SK-N-SH treated with all-trans-retinoic acid at 6 μM for 48 hours (cell line): ENCODE results near the gene LRP11.

Source experiments
- ATAC-seq: fragments of 200-7000 bp; cut with Tn5 transposase; 3 replicates; pipeline ENCODE4 v1.9.1; 2020; ENCODE audit warnings: mild to moderate bottlenecking, moderate library complexity
- ARNTL ChIP-seq: fragments of 450-650 bp; formaldehyde crosslinking; IDR thresholded peaks from 2 replicates; pipeline ENCODE4 v1.5.0; 2020; ENCODE audit warnings: low read depth, mild to moderate bottlenecking, moderate library complexity, borderline replicate concordance
- BACH2 ChIP-seq: fragments of 250-450 bp; sonication (Bioruptor Pico); IDR thresholded peaks from 2 replicates; pipeline ENCODE4 v1.9.0; 2021; ENCODE audit warnings: mild to moderate bottlenecking, borderline replicate concordance
- CREB5 ChIP-seq: fragments of 250-450 bp; sonication (Bioruptor Pico); IDR thresholded peaks from 2 replicates; pipeline ENCODE4 v1.5.1; 2020; ENCODE audit warnings: low read depth, mild to moderate bottlenecking, moderate library complexity
- CSRNP3 ChIP-seq: fragments of 250-450 bp; sonication (Bioruptor Pico); IDR thresholded peaks from 2 replicates; pipeline ENCODE4 v1.5.1; 2021; ENCODE audit warnings: mild to moderate bottlenecking, moderate library complexity
- ESRRG ChIP-seq: fragments of 250-450 bp; sonication (Bioruptor Pico); IDR thresholded peaks from 2 replicates; pipeline ENCODE4 v1.6.1; 2021; ENCODE audit warnings: mild to moderate bottlenecking
- GLIS3 ChIP-seq: fragments of 250-450 bp; sonication (Bioruptor Pico); IDR thresholded peaks from 2 replicates; pipeline ENCODE4 v1.5.0; 2020; ENCODE audit warnings: mild to moderate bottlenecking, moderate library complexity
- ISL1 ChIP-seq: fragments of 250-450 bp; sonication (Bioruptor Pico); IDR thresholded peaks from 2 replicates; pipeline ENCODE4 v2.1.2; 2022; ENCODE audit warnings: mild to moderate bottlenecking, moderate library complexity
- PATZ1 ChIP-seq: fragments of 250-450 bp; sonication (Bioruptor Pico); IDR thresholded peaks from 2 replicates; pipeline ENCODE4 v1.8.0; 2020; ENCODE audit warnings: mild to moderate bottlenecking, moderate library complexity, borderline replicate concordance
- POU6F1 ChIP-seq: fragments of 250-450 bp; sonication (Bioruptor Pico); IDR thresholded peaks from 2 replicates; pipeline ENCODE4 v1.8.0; 2021; ENCODE audit warnings: low read depth, mild to moderate bottlenecking, moderate library complexity, borderline replicate concordance
- PPARA ChIP-seq: fragments of 250-450 bp; sonication (Bioruptor Pico); IDR thresholded peaks from 2 replicates; pipeline ENCODE4 v1.5.0; 2020; ENCODE audit warnings: mild to moderate bottlenecking, borderline replicate concordance
- RARB ChIP-seq: fragments of 250-450 bp; sonication (Bioruptor Pico); IDR thresholded peaks from 2 replicates; pipeline ENCODE4 v1.8.0; 2021; ENCODE audit warnings: mild to moderate bottlenecking, moderate library complexity
- SNAI2 ChIP-seq: fragments of 250-450 bp; sonication (Bioruptor Pico); IDR thresholded peaks from 2 replicates; pipeline ENCODE4 v1.5.0; 2020; ENCODE audit warnings: mild to moderate bottlenecking, moderate library complexity
- TCF4 ChIP-seq: fragments of 250-450 bp; sonication (Bioruptor Pico); IDR thresholded peaks from 2 replicates; pipeline ENCODE4 v1.8.0; 2021; ENCODE audit warnings: mild to moderate bottlenecking, moderate library complexity, borderline replicate concordance
- TSHZ2 ChIP-seq: fragments of 250-450 bp; sonication (Bioruptor Pico); IDR thresholded peaks from 2 replicates; pipeline ENCODE4 v1.5.0; 2020; ENCODE audit warnings: mild to moderate bottlenecking, moderate library complexity
- ZC3H10 ChIP-seq: fragments of 250-450 bp; sonication (Bioruptor Pico); IDR thresholded peaks from 2 replicates; pipeline ENCODE4 v1.5.1; 2021; ENCODE audit warnings: mild to moderate bottlenecking, moderate library complexity
- ZFP3 ChIP-seq: fragments of 250-450 bp; sonication (Bioruptor Pico); IDR thresholded peaks from 2 replicates; pipeline ENCODE4 v1.5.0; 2020; ENCODE audit warnings: mild to moderate bottlenecking, moderate library complexity
- ZFP30 ChIP-seq: fragments of 450-650 bp; formaldehyde crosslinking; IDR thresholded peaks from 2 replicates; pipeline ENCODE4 v1.5.0; 2022; ENCODE audit warnings: mild to moderate bottlenecking, moderate library complexity
- ZNF565 ChIP-seq: fragments of 450-650 bp; formaldehyde crosslinking; conservative IDR thresholded peaks from 2 replicates; pipeline ENCODE4 v1.5.0; 2020; ENCODE audit warnings: low read depth, mild to moderate bottlenecking, moderate library complexity
- ZNF70 ChIP-seq: fragments of 450-650 bp; formaldehyde crosslinking; IDR thresholded peaks from 2 replicates; pipeline ENCODE4 v1.5.0; 2020; ENCODE audit warnings: mild to moderate bottlenecking, moderate library complexity
- ZNF8 ChIP-seq: fragments of 450-650 bp; formaldehyde crosslinking; IDR thresholded peaks from 2 replicates; pipeline ENCODE4 v1.5.0; 2020; ENCODE audit warnings: mild to moderate bottlenecking, moderate library complexity

The LRP11 gene

GRCh38 chr6:149877659-149878058, 13.5 kb upstream of the LRP11 start:
- no peak for ATAC-seq
- TF ChIP-seq ZNF565 (CRISPR knock-in tag) (no peak), ZC3H10 (no peak), ZFP30 (CRISPR knock-in tag) (no peak), CREB5 (CRISPR knock-in tag) (no peak), PATZ1 (CRISPR knock-in tag) (no peak), ISL1 (CRISPR knock-in tag) (no peak), POU6F1 (CRISPR knock-in tag) (no peak)

- no peak for TF ChIP-seq RARB
- ATAC-seq: no peak
Measured at GRCh38 chr6:149876241-149876933, 12.2 kb upstream of the LRP11 start.

GRCh38 chr6:149872233-149872632, 8.1 kb upstream of the LRP11 start:
- ATAC-seq: no peak
- TF ChIP-seq PATZ1 (CRISPR knock-in tag) (no peak), TCF4 (no peak), ZNF565 (CRISPR knock-in tag) (no peak), ZFP3 (no peak), GLIS3 (CRISPR knock-in tag) (no peak), ZC3H10 (no peak), ZNF8 (CRISPR knock-in tag) (no peak), ZFP30 (CRISPR knock-in tag) (no peak), ESRRG (no peak), TSHZ2 (no peak), PPARA (CRISPR knock-in tag) (no peak), ZNF70 (CRISPR knock-in tag) (no peak), SNAI2 (CRISPR knock-in tag) (no peak), ARNTL (CRISPR knock-in tag) (no peak), ISL1 (CRISPR knock-in tag) (no peak), BACH2 (no peak), CSRNP3 (CRISPR knock-in tag) (no peak), CREB5 (CRISPR knock-in tag) (no peak), POU6F1 (CRISPR knock-in tag) (no peak)
